ENCODE measurements around the gene KRT1.

DNA sequence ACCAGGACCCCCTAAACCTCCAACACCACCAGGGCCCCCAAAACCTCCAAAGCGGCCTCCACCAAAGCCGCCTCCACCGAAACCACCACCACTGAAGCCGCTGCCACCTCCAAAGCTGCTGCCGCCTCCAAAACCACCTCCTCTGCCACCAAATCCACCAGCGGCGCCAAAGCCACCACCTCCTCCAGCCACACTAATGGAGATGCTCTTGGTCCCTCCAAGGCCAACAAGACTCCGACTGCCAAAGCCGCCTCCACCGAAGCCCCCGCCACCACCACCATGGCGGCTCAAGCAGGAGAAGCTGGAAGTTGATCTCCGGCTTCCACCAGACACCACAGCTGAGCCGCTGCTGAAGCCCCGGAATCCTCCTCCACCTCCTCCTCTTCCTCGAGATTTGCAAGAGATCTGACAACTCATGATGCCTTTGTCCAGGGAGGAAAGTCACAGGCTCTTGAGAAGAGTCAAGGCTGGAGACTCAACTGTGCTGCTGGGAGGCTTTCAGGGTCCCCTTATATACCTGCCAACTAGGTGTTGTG, 28.4 kb downstream of the KRT1 start, which contains the start of gene KRT2:
- TF ChIP-seq CTCF (IDR thresholded peaks at IDR 0.05): no peak
- no peak for TF ChIP-seq TAF1 (IDR thresholded peaks at IDR 0.05; ENCODE audit: borderline replicate concordance, low read depth, low read length)
- no peak for TF ChIP-seq REST (IDR thresholded peaks at IDR 0.05; ENCODE audit: low read depth, low read length)
- TF ChIP-seq MAX (IDR thresholded peaks at IDR 0.05; ENCODE audit: low read depth): no peak
- TF ChIP-seq, protein P1, sequence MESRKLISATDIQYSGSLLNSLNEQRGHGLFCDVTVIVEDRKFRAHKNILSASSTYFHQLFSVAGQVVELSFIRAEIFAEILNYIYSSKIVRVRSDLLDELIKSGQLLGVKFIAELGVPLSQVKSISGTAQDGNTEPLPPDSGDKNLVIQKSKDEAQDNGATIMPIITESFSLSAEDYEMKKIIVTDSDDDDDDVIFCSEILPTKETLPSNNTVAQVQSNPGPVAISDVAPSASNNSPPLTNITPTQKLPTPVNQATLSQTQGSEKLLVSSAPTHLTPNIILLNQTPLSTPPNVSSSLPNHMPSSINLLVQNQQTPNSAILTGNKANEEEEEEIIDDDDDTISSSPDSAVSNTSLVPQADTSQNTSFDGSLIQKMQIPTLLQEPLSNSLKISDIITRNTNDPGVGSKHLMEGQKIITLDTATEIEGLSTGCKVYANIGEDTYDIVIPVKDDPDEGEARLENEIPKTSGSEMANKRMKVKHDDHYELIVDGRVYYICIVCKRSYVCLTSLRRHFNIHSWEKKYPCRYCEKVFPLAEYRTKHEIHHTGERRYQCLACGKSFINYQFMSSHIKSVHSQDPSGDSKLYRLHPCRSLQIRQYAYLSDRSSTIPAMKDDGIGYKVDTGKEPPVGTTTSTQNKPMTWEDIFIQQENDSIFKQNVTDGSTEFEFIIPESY (IDR thresholded peaks at IDR 0.05; ENCODE audit: borderline replicate concordance, low read depth): no peak
- no peak for TF ChIP-seq JUND (IDR thresholded peaks at IDR 0.05)
- no peak for TF ChIP-seq MXI1 (IDR thresholded peaks at IDR 0.05; ENCODE audit: low read depth, low read length)
- no peak for TF ChIP-seq USF1 (IDR thresholded peaks at IDR 0.05; ENCODE audit: borderline replicate concordance, low read depth)
- no peak for TF ChIP-seq ELF1 (IDR thresholded peaks at IDR 0.05)
- TF ChIP-seq CHD2 (IDR thresholded peaks at IDR 0.05; ENCODE audit: low read length, partially characterized antibody): no peak
- no peak for TF ChIP-seq PBX3 (IDR thresholded peaks at IDR 0.05)
- TF ChIP-seq RCOR1 (IDR thresholded peaks at IDR 0.05; ENCODE audit: low read length): no peak
